ENCODE data around the gene KRT34.
"Not testable (repeated sequence)": the region's sequence is repeated elsewhere in the genome, so short reads cannot be mapped to it uniquely, and the experiment has no call there.

KRT34 gene

GRCh38 chr17:41402161-41402560 is 20.1 kb upstream of the KRT34 start:
- in situ Hi-C loops (cut with HindIII; ENCODE audit: low pct_ligation_motif_present, low sequenced_read_pairs): no loop called here
- Histone ChIP-seq H3K27me3 (replicated peaks) (no peaks in the 10 kb centered on the region), H3K36me3 (replicated peaks) (no peaks in the 10 kb centered on the region), H3K27ac (peak overlapping the region; percentile 87), H3K4me3 (ENCODE audit: low read depth, low read length) (no peak overlapping the region)
- TF ChIP-seq, protein P1, sequence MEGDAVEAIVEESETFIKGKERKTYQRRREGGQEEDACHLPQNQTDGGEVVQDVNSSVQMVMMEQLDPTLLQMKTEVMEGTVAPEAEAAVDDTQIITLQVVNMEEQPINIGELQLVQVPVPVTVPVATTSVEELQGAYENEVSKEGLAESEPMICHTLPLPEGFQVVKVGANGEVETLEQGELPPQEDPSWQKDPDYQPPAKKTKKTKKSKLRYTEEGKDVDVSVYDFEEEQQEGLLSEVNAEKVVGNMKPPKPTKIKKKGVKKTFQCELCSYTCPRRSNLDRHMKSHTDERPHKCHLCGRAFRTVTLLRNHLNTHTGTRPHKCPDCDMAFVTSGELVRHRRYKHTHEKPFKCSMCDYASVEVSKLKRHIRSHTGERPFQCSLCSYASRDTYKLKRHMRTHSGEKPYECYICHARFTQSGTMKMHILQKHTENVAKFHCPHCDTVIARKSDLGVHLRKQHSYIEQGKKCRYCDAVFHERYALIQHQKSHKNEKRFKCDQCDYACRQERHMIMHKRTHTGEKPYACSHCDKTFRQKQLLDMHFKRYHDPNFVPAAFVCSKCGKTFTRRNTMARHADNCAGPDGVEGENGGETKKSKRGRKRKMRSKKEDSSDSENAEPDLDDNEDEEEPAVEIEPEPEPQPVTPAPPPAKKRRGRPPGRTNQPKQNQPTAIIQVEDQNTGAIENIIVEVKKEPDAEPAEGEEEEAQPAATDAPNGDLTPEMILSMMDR (IDR thresholded peaks at IDR 0.05; ENCODE audit: low read depth, low read length, missing control alignments): no peak
- no peak for DNase-seq

DNA sequence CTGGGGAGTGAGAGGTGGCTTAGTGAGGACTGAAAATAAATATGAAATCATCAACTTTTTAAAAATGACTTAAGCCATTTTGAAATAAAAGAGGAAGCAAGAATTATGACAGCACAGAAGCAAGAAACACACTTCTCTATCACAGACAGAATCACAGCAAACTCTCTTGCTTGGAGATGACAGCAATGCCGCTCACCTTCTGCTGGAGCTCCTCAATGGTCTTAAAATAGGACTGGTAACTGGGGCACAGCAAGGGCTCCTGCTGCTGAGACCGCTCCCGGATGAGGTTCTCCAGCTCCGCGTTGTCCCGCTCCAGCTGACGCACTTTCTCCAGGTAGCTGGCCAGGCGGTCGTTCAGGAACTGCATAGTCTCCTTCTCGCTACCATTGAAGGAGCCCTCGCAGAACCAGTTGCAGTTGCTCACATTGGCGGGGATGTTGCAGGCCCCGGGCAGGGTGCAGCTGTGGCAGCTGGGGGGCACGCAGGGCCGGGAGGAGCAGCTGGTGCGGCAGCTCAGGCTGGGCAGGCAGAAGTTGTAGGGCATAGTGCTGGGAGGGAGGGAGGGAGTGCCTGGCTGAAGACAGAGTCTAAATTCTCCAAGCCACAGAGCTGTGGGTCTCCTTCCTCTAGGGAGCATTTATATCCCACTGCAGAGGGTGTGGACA is 15.0 kb upstream of the KRT34 start, which contains the start of gene KRT31:
Gene KRT31, minus strand, starts transcription at position 613 of the 665 bp plus-strand sequence. Its CDS starts 69 bp downstream, at position 544.
- Histone ChIP-seq H3K36me3 (replicated peaks) (no peaks in the 10 kb centered on the region), H3K4me3 (ENCODE audit: low read depth, low read length) (no peak within 1 kb of the TSS), H3K27me3 (replicated peaks) (no peaks in the 10 kb centered on the region), H3K27ac (no peak within 1 kb of the TSS)
- in situ Hi-C loops (cut with HindIII; ENCODE audit: low pct_ligation_motif_present, low sequenced_read_pairs): no loop called here
- DNase-seq: no peak
- TF ChIP-seq, protein P1 (IDR thresholded peaks at IDR 0.05; ENCODE audit: low read depth, low read length, missing control alignments): no peak

DNA sequence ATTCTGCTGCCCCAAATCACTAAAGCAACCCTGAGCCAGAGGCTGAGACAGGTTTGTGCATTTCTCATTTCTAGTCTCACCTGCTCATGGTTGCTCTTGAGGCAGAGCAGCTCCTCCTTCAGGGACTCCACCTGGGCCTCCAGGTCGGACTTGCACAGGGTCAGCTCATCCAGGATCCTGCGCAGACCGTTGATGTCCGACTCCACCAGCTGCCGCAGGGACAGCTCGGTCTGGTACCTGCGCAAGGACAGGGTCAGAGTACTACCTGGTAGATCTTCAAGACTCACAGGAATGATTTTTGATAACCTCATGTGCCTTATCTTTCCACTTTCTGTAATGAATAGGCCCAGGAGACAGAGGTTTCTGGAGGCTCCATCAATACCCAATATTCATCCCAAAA is 14.2 kb upstream of the KRT34 start:
- DNase-seq: no peak
- TF ChIP-seq, protein P1 (IDR thresholded peaks at IDR 0.05; ENCODE audit: low read depth, low read length, missing control alignments): no peak
- Histone ChIP-seq H3K27me3 (replicated peaks) (no peaks in the 10 kb centered on the region), H3K36me3 (replicated peaks) (no peaks in the 10 kb centered on the region), H3K4me3 (ENCODE audit: low read depth, low read length) (no peak overlapping the region), H3K27ac (no peak overlapping the region)
- in situ Hi-C loops (cut with HindIII; ENCODE audit: low pct_ligation_motif_present, low sequenced_read_pairs): no loop called here

GRCh38 chr17:41395611-41396010 is 13.5 kb upstream of the KRT34 start:
- Histone ChIP-seq H3K36me3 (replicated peaks) (no peaks in the 10 kb centered on the region), H3K27ac (no peak overlapping the region), H3K27me3 (replicated peaks) (no peaks in the 10 kb centered on the region), H3K4me3 (ENCODE audit: low read depth, low read length) (no peak overlapping the region)
- TF ChIP-seq, protein P1 (IDR thresholded peaks at IDR 0.05; ENCODE audit: low read depth, low read length, missing control alignments): no peak
- in situ Hi-C loops (cut with HindIII; ENCODE audit: low pct_ligation_motif_present, low sequenced_read_pairs): no loop called here
- no peak for DNase-seq

DNA sequence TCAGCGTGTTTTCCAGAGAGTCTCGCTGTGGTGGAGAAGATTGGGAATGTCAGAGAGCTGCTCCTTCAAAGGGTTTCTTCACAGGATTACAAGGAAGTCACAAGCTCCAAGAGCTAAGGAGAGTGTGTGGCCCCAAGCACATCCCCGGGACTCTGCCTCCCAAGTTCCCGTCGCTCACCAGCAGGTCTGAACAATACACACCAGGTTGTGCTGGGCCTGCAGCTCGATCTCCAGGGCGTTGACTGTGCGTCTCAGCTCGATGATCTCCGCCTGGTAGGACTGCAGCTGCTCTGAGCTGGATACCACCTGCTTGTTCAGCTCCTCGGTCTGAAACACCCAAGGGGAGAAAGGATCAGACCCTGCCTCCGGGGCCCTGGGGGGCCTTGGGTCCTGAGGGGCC is 12.9 kb upstream of the KRT34 start:
- H3K4me3 ChIP-seq (ENCODE audit: low read depth, low read length); H3K36me3 ChIP-seq (replicated peaks); H3K27ac ChIP-seq; in situ Hi-C loops (cut with HindIII; ENCODE audit: low pct_ligation_motif_present, low sequenced_read_pairs); DNase-seq; H3K27me3 ChIP-seq (replicated peaks): not testable (repeated sequence)

DNA sequence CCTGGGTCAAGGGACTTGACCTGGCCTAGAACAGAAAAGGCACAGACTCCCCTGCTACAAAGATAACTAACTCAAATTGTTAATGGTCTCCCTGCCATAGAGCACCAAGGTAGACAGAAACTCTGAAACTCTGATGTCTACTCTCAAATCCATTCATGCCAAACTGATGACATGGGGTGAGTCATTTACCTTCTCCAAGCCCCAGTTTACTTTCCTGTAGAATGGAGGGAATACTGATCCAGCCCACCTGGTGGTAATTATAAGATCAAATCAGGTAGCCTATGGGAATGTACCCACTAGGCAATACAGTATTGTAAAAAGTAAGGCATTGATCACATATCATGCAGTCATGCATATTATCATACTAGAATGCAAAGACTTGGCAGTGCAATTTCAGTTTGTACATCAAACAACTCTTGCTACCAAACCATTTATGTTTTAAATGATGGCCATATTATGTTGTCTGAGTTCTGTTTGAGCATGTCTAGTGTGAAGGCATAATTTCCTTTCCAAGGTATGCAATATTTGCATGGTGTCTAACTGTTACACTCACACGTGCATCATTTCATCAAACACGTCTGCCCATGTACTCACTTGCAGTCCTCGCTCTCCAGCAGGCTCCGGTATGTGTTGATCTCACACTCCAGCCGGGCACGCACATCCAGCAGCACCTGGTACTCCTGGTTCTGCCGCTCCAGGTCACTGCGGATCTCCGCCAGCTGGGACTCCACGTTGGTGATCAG is 12.3 kb upstream of the KRT34 start:
- no peak overlapping the region for H3K4me3 ChIP-seq (ENCODE audit: low read depth, low read length)
- TF ChIP-seq, protein P1 (IDR thresholded peaks at IDR 0.05; ENCODE audit: low read depth, low read length, missing control alignments): no peak
- H3K36me3 ChIP-seq (replicated peaks): no peaks in the 10 kb centered on the region
- DNase-seq: no peak
- no peaks in the 10 kb centered on the region for H3K27me3 ChIP-seq (replicated peaks)
- no peak overlapping the region for H3K27ac ChIP-seq
- in situ Hi-C loops (cut with HindIII; ENCODE audit: low pct_ligation_motif_present, low sequenced_read_pairs): no loop called here
